Stimulated activated CD4-positive, alpha-beta T cell treated with anti-CD3 and anti-CD28 coated beads, Interleukin-4, amount 100 ng/mL, for 1 hour (primary cell): ENCODE results near the gene NOL3.
"Not testable (repeated sequence)": the region's sequence is repeated elsewhere in the genome, so short reads cannot be mapped to it uniquely, and the experiment has no call there.

Experiments
- DNase-seq: peaks from one replicate; pipeline ENCODE4 v3.0.0-alpha.2; 2020

The NOL3 gene

DNA sequence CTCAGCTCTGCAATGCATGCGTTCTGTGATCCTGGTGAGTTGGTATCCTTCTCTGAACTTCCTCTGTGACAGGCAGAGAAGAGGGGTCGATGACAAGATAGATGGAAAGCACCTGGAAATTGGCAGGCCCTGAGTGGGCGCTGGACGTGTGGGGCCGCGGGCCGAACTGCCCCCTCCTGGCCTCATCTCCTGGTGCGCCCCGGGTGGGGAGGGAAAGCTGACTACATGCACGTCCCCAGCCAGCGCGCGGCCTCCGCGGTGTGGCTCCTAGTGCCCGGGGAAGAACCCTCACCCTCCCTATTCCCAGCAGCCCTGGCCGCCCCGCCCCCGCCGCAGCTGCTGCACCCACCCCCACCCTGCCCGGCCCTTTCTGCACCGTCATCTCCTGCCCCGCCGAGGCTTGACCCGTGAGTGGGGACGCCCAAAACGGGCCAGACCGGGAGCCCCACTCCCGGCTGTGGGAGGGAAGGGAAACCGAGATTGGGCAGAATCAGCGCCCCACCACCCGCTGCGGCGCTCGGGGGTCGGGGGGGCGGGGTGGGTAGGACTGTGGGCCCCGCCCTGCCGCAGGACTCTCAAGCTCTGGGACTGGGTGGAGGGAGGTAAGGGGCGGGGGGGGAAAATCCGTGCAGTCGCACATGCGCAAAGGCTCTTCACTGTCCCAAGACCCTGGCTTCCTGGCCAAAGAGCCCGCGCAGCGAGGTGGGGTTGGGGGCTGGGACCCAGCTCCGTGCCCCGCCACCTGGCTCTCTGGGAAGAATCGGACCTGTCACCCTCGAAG is at the start of gene NOL3:
Gene NOL3 (plus strand): TSS at position 371 of the 781 bp plus-strand sequence.
- no peak for DNase-seq

DNA sequence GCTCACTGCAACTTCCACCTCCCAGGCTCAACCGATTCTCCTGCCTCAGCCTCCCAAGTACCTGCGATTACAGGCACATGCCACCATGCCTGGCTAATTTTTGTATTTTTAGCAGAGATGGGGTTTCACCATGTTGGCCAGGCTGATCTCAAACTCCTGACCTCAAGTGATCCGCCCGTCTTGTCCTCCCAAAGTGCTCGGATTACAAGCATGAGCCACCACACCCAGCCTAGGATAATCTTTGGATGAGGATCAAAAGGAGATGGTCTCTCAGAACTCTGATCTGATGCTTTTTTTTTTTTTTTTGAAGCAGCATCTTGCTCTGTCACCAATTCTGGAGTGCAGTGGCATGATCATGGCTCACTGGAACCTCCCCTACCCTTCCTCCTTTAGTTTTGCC is 47.5 kb upstream of the NOL3 start:
- not testable (repeated sequence) for DNase-seq

DNA sequence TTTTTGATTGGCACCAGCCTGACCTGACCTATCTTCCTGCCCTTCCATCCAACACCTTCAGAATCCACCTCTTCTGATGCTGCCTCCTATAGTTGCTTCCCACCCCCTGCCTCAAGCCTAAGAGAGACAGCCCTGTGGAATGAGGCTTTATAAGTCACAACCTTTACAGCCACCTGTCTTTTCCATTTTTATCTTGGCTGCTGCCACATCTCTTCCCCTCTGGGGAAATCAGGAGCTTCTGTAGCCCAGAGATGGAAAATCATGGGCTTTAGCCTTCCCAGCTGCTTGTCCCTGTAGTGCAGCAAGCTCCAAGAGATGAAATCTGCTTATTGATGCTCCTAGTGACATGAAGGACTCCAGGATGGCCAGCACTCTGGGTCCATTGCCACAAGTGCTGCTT is 41.9 kb upstream of the NOL3 start:
- no peak for DNase-seq

DNA sequence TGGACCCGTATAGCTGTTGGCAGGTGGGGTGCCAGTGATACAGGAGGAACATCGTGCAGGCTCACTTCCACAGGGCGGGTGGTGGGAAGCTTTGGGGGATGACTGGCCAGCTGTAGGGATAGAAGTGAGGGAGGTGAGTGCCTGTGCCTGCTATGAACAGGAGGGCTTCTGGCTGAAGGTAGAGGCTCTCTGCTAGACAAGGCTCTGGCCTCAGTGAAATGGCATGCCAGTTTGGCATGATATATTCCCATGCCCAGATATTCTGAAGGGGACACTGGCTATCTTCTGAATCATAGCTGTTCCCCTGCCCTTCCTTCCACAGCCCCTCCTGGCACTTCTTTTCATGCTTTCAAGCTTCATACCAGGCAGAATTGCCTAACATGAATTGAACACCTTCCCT is 41.5 kb upstream of the NOL3 start:
- no peak for DNase-seq

DNA sequence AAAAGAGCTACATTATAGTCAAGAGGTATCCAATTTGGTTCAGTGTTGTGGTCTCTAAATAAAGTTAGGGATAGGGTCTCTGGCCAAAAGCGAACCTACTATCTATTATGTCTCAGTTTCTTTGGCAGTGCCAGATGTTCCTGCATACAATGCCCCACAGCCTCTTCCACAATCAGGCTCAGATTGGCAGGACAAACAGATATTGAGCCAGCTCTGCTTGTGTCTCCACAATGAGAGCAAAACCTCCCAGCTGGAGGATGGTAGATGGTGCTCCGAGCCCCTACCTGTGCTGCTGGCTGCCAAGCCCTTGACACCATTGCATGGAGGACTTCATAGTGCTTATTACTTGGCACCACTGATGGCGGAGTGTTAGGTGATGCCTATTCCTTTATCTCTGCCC is 40.9 kb upstream of the NOL3 start:
- no peak for DNase-seq

DNA sequence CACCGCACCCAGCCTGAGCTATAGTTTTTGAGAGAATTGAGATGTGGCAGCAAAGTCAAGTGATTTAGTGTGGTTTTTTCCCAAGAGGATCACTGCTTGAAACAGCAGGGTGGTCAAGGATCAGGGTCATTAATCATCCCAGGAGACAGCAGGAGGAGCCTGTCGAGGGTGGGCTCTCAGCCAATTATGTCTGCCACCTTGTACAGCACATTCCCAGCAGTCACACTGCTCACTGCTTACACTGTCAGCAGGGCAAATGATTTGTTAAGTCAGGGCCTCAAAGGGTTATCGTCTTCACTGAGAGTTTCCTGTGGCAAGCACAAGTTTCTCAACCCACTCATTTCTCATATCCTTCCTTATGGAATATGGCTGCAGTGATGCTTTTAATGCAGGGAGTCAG is 32.7 kb upstream of the NOL3 start:
- DNase-seq: no peak

DNA sequence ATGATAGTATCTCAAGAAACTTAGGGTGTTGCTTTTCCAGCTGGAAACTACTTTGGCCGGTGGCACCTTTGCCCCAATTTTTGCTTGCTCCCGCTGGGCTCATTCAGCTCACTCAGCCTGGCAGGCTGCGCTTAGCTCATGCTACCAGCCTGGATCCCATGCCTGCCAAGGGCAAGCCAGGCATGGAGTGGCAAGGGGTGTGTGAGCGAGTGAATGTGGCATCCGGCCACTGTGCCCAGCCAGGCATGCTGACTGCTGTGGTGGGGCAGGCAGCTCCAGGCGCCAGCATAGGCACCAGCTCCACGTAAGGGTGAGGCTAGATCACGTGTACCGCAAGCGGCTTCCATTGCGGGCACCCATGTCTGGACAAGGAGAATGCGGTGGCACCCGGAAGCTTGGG is 28.9 kb upstream of the NOL3 start:
- no peak for DNase-seq

DNA sequence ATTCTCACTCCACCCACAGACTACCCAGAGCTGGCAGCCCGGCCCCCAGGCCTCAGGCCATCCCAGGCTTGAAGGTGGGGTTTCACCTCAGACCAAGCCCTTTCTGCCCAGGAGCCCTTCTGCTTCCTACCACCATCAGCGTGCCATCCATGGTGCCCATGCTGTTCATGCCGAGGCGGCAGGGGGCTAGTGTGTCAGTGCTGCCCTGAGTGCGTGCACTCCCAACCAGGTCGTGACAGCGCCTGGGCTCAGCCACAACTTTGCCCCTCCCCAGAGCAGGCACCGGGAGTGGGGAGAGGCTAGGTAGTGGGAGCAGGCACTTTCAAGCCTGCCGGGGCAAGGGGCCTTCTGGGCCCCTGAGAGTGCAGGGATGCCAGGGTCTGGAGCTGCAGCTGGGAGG is 28.0 kb upstream of the NOL3 start:
- no peak for DNase-seq

DNA sequence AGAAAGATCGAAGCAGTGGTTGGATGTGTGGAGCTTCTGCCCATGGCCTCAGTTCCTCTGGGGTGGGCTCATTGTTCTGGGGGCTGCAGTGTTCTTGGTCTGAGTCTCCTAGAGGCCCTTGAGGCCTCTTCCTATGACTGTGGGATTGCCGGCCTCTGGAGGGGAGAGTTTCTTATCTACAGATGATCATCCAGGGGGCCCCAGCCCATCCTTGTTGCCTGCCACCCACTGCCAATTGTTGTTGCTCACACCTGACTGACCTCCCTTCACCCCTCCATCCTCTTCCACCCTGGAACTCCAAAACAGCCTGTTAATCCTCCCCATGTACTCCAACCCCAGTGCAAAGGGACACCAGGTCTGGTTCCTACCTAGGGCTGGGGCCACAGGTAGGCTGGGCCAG is 25.4 kb upstream of the NOL3 start:
- no peak for DNase-seq

DNA sequence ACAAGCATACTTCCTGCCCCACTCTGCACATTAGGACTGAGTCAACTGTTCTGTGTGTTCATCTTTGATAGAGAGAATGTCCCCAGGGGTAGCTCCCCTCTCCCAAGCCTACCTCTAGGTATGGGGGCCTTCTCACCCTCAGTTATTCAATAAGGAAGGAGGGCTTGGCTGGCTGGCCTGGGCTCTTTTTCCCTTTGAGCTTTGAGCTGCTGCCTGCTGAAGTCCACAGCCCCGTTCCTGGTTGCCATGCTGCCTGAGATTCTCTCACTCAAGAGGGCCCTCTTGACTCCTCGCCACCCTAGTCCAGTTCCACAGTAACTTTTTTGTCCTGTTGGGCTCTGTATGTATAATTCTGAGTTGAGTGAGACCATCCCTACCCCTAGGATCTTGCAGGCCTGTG is 24.6 kb upstream of the NOL3 start:
- DNase-seq: no peak

DNA sequence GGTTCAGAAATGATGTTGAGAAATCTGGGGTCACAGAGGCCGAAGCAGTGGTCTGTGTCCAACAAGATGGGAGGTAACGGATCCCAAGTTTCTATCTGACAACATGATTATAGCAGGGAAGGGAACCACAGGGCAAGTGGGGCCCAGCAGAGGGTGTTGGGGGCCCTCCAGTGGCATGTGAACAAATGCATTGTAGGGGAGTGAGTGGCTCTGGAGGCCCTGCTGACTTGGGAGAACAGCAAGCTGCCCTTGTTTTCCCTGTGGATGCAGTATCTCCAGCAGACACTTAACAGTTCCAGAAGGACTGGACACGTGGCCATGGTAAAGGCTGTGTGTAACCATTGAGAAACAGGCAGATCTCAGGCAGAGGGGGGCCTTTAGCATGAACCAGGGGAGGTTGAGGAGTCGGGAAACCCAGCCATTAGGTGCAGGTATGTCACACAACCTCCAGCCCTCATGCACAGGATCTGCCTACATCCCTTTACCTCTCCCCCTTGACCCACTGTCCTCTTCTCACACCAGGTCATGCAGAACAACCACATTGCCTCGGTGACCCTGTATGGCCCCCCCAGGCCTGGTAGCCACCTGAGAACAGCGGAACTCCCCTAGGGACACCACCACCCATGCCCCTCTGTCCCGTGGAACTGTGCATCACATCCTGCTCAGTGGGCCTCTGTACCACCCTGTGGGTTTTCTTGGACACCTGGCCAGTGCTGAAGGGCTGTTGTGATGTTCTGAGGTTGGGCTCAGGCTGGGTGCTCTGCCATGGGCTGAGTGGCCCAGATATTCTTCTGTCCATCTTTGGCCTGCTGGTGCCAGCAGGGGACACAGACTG is 23.6 kb upstream of the NOL3 start:
- no peak for DNase-seq

DNA sequence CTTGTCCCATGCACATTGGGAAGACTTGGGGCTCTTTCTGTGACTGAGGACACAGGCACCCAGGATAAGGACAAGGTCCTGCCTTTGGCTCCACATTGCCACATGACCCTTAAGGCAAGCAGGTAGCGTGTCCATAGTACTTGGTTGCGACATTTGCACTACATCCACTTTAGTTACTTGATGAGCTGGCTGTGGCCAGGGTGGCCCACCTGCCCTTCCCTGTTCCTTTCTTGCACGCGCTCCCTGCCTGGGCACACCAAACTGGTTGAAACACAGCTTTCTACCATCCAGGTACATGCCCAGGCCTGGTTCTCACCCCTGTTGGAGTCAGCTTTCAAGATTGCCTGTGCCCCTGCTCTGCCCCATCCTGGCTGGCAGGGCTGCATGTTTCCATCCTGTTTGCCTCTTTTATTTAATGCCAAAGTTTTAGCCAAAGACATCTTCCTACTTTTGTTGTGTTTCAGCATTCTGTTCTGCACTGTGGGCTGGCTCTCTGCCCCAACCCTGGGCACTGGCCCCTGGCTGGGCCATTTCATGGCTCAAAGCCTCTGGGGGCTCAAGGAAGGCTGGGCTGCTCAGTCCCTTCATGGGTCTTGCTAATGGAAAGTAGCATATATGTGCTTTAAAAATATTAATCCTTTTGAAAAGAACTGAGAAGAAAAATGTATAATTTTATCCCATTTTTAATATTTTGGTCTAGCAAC is 22.7 kb upstream of the NOL3 start:
- no peak for DNase-seq

DNA sequence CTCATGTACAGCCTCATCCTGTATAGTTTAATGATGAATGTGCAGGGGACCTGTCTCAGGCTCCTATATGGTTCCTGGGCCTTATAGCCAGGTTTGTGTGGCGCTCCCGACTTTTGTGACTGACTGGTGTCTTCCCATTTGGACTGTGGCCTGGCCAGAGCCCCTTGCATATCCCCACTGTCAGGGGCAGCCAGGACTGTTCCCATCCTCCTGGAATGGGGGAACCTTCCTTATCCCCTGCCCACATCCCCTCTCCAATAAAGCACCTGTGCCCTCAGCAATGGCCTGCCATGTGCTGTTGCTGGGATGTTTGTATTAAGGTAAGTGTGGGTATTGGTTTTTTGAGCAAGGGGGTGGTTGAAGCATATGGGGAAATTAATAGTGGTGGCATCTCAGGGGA is 22.1 kb upstream of the NOL3 start:
- DNase-seq: no peak

DNA sequence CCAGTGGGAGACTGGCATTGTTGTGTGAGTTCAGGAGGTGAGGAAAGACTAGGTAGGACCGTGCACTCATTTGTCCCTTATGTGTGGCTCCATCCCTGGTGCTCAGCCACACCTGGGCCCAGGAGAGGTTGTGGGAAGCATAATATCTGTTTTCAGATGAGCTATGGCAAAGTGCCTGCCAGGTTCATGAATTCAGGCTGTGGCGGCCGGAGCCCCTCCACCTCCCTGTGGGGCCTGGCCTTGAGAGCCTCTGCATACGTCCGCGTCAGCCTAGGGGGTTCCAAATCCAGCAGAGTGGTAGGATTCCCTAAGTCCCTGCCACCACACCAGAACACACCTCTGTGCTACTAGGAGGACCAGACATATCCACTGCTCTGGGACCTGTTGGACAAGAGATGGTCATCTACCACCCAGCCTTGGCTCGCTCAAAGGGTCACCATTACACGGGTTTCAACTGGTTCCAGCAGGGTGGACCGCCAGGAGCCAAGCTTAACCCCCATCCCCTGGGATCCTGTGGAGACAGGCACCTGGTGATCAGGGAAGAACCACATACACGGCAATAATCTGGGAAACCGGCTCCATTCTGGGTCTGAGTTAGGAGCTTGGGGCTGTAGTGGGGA is 21.6 kb upstream of the NOL3 start:
- DNase-seq: no peak

DNA sequence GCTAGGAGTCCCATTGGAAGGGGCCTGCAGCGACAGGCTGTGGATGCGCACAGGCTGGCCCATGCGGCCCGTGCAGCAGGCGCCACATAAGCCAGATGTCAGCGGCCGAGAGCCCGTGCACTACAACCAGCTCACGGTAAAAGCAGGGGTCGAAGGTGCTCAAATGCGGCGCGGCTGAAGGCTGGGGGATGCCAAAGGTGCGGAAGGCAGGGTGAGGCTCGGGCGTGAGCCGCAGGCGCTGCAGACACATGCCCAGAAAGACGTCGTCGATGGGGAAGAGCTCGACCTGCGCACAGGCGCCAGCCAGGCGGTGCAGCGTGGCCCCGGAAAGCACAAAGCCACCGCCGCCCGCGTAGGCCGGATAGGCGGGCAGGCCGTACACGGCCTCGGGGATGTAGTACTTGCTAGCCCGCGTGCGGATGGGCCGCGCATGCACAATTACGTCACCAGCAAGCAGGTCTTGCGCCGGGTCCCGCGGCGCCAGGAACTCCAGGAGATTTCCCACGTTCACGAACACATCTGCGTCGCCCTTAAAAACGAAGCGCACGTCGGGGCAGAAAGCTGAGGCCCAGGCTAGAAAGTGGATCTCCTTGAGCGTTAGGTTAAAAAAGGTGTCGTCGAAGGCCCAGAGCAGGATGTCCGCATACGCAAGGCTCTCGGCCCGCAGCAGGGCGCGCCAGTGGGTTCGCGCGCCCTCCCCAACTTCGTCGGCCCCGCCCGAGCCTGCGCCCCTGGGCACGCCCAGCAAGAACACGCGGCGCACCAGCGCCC is 20.9 kb upstream of the NOL3 start:
- DNase-seq: no peak

DNA sequence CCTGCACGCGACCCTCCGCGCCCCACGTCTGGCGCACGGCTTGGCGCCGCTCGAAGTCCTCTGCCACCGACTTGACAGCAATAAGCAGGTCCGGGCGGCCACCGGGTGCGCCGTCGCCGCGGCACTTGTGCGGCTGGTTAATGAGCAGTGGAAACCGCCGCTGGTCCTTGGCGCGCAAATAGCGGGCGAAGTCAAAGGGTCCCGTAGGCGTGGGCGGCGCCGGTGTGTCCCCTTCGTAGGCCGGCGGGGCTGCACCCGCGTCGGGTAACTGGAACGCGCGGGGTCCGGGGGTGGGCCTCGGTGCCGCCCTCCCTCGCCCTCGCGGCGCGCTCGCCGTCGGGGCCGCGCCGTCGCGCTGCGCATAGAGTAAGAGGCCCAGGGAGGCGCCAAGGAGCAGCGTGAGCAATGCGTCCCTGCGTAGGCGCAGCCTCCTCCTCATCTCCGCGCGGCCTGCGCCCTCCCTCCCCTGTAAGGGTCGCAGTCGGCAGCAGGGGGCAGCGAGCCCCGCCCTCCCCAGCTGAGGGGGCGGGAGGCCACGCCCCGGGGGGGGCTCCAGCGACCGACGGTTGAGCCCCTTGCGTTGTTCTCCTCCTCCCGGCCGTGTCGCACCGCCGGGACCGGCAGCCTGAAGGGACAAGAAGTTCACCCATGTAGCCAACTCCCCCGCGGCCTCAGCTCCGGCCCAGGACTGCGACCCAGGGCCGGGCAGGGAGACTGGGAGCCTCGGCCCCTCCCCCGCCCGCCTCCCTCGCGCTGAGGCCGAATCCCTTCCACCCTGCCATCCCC is 20.1 kb upstream of the NOL3 start:
- peak; percentile 56 for DNase-seq

DNA sequence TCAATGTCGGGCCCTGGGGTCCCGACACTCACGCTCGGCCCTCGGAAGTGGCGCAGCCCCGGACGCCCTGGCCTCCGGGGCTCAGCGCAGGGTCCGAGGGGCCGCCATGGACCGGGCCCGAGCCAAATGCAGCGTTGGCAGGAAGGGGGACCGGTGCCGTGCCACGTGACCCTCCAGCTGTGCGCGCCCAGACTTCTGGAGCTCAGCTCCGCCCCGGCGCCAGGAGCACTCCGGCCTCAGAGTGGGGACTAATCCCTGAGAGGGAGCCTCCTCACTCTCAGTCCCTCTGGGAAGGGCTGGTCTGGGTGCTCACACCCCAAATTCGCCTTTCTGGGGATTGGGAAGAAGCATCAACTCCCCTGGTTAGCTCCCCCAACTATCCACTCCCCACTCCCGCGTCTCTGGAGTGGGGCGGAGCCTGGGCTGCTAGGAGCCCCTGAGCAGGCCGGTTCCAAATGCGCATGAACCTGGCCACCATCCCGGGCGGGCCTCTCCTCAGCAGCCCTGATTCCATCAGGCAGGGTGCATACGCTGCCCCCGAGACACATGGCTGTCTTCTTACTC is 19.4 kb upstream of the NOL3 start, which contains the start of gene B3GNT9:
Gene B3GNT9 (minus strand): TSS at position 166 of the 564 bp plus-strand sequence. CDS start 513 bp downstream, outside the sequence.
- no peak for DNase-seq

DNA sequence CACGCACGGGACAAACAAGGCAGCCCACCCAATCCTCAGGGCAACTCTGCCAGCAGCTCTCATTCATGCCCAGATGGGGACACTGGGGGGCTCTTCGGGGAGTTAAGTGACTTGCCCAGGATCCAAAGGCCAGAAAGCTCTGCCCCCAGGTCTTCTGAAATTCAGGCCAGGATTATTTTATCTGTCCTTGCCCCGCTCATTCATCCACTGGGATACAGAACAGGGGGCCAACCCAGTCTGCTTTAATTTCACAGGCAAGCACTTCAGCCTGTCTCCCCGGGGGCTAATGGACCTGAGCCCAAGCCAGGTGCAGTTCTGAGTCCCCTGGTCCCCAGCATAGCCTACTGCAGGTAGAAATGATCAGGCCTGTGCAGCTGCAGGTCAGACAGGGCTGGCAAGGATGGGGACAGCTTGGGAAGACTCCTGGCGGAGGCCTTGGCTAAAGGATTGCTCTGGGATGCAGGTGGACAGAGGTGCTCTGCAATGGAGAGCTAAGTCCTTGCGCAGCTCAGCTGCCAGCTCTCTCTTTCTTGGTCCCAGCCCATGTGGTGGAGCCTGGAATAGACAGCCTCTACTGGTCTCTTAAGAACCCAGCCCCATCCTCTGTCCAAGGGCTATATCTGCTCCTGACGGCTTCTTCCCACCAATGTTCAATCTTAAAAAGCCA is 18.8 kb upstream of the NOL3 start:
- no peak for DNase-seq

DNA sequence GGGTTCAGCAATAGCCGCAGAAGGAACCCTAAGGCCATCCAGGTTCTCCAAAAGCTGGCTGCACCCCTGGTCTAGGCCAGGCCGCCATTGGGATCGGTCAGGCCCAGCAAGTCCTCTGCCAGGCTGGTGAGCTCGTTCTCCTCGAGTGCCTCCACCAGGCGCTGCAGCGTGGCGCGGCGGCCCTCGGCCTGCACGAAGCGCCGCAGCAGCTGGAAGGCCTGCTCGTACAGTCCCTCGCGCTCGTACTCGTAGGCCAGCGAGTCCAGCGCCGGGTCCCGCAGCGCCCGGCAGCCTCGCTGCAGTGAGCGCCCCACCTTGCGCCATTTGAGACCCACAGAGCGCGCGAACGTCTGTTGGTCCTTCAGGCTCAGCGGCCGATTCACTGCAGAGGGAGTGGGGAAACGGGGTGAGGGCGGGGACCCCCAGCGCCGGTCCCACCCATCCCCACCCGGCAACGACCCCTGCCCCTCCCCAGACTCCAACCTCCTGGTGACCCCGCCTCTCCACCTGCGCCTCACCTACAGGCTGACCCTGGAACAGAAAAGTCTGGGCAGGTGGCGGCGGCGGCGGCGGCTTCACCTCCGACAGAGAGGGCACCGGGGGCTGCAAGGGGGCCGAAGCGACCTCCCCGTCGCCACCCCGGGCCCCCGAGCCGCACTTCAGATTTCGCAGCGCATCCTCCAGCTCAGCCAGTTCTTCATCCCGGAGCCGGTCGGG is 15.6 kb upstream of the NOL3 start:
- DNase-seq: no peak
